T-helper 2 cell treated with Interferon-gamma antibody and Interleukin-4, amounts not matched to agents 100 ng/mL and 5 ng/mL, for 36 hours (primary cell): ENCODE data around the gene ALDH3B2. TPM values are rescaled to one million over a fixed set of nuclear protein-coding genes. Genes with fewer than 3 reads are reported as not detected.

Experiments used
- intact Hi-C: fragments of 100-400 bp; cut with micrococcal nuclease; formaldehyde crosslinking; loops from one replicate; pipeline ENCODE4 v1.15.1; 2023
- total RNA-seq: library from RNA; stranded (reverse); gene quantifications from 2 replicates; pipeline ENCODE4 v1.2.3, GENCODE V29; 2022

ALDH3B2 gene
- total RNA-seq, 1 donor from 2014 or later, result not detected

DNA sequence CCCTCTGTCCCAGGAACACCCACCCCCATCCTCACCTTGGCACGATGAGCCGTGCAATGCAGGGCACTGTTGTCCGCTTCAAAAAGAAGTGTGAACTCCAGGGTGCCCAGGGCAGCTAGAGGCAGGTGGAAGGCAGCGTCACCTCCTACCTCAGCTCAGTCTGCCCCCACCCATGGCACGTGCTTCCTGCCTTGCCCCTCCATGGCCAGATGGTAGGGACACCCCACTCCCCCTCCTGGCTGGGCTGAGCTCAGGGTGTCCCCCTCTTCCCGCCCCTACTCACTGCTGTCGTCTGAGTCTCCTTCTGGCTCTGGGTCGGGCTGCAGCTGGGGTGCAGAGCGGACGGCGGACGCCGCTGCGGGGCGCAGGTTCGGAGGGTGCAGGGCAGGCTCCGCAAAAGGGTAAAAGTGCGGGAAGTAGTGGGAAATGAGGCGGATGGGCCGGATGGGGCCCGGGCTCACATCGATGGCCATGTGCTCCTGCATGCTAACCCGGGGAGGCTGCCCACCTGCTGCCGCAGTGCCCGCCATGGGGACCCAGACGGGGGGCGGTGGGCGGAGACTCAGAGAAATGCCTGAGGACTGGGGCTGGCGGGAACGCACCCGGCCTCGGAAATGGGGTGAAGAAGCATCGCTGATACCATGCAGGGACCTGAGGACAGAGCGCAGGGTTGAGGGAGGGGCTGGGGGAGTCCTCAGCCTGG lies 58.5 kb downstream of the ALDH3B2 start:
- intact Hi-C loops, result no loop called here

GRCh38 chr11:67614730-67615714 lies 59.4 kb downstream of the ALDH3B2 start:
- intact Hi-C loops, result loop anchor here (1.0 kb wide), 2 partner anchors 9 to 14 kb away; partner anchors contain the start of genes NDUFV1 and NUDT8

- intact Hi-C loops, result loop anchor here (1.0 kb wide), 2 partner anchors 8 to 15 kb away; partner anchors contain the start of genes NDUFV1 and NUDT8
Measured at GRCh38 chr11:67613960-67614715, 60.3 kb downstream of the ALDH3B2 start.

DNA sequence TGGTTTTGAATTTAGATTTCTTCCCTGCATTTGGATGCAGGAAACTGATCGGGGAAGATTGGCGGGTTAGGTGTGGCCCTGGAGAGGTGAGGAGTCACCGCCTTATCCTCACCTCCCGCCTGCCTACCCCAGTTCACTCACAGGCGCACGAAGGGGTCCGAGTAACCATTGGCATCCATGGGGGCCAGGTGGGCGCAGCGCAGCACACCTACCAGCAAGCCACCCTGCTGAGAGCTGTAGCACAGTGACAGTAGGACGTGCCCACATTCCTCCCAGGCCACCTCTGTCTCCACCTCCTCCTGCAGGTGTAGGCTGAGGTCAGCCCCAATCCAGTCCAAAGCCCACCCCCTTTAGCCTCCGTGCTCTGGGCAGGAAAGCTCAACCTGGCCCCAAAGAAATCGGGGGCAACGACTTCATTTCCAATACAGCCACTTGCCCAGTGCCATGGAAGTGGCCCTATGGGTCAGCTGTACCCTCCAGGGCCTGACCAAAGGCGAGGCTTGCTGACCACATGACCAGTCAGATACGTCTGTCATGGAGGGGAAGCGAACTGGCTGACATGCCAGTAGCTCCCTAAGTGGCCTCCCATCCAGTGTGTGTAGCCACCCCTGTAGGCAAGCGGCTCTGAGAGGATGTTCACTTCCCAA lies 61.0 kb downstream of the ALDH3B2 start:
- intact Hi-C loops, result no loop called here

GRCh38 chr11:67612751-67613150 lies 61.7 kb downstream of the ALDH3B2 start:
- intact Hi-C loops, result no loop called here

Other genes starting within 250 kb of the ALDH3B2 start
- gene RPS6KB2, start 246.1 kb downstream of the ALDH3B2 start, total RNA-seq, result 59.8 and 64.4 TPM in 2 replicates
- 308 and 324 TPM in 2 replicates for gene PTPRCAP, start 236.9 kb downstream of the ALDH3B2 start, total RNA-seq
- gene CORO1B, start 231.1 kb downstream of the ALDH3B2 start, total RNA-seq, result 241 and 247 TPM in 2 replicates
- gene GPR152, start 221.9 kb downstream of the ALDH3B2 start, total RNA-seq, result not detected in 2 replicates
- gene CABP4, start 219.3 kb downstream of the ALDH3B2 start, total RNA-seq, result 3.7 and 4.0 TPM in 2 replicates
- 34.3 and 40.4 TPM in 2 replicates for gene TMEM134, start 205.4 kb downstream of the ALDH3B2 start, total RNA-seq
- gene AIP, start 191.6 kb downstream of the ALDH3B2 start, total RNA-seq, result 150 and 157 TPM in 2 replicates
- gene PITPNM1, start 169.3 kb downstream of the ALDH3B2 start, total RNA-seq, result 80.2 and 91.6 TPM in 2 replicates
- gene CDK2AP2, start 166.5 kb downstream of the ALDH3B2 start, total RNA-seq, result 159 and 166 TPM in 2 replicates
- not detected in 2 replicates for gene CABP2, start 151.2 kb downstream of the ALDH3B2 start, total RNA-seq
- 278 and 289 TPM in 2 replicates for gene GSTP1, start 90.8 kb downstream of the ALDH3B2 start, total RNA-seq
- 219 TPM in 2 replicates for gene NDUFV1, start 67.7 kb downstream of the ALDH3B2 start, total RNA-seq
- 9.8 and 11.5 TPM in 2 replicates for gene NUDT8, start 44.7 kb downstream of the ALDH3B2 start, total RNA-seq
- gene TBX10, start 34.9 kb downstream of the ALDH3B2 start, total RNA-seq, result not detected in 2 replicates
- 0.68 and 0.80 TPM in 2 replicates for gene ACY3, start 23.9 kb downstream of the ALDH3B2 start, total RNA-seq